Stimulated activated CD4-positive, alpha-beta T cell treated with anti-CD3 and anti-CD28 coated beads, Interleukin-4, amount 100 ng/mL, for 1 hour (primary cell): ENCODE results near the gene PREX1.

ENCODE experiments used
- DNase-seq: peaks from one replicate; pipeline ENCODE4 v3.0.0-alpha.2; 2020

PREX1 gene

GRCh38 chr20:48711696-48712464 is 115.9 kb downstream of the PREX1 start:
- DNase-seq = no peak

- DNase-seq = no peak
Observed at GRCh38 chr20:48711044-48711428, 116.8 kb downstream of the PREX1 start.

- no peak for DNase-seq
Observed at GRCh38 chr20:48710341-48711043, 117.3 kb downstream of the PREX1 start.

GRCh38 chr20:48709744-48710143 is 118.1 kb downstream of the PREX1 start:
- no peak for DNase-seq

- no peak for DNase-seq
Observed at GRCh38 chr20:48709058-48709691, 118.6 kb downstream of the PREX1 start.

- no peak for DNase-seq
Observed at GRCh38 chr20:48708630-48709029, 119.2 kb downstream of the PREX1 start.

- DNase-seq = no peak
Observed at GRCh38 chr20:48708116-48708515, 119.7 kb downstream of the PREX1 start.

GRCh38 chr20:48706710-48707365 is 121.0 kb downstream of the PREX1 start:
- no peak for DNase-seq

- no peak for DNase-seq
Observed at GRCh38 chr20:48706116-48706656, 121.6 kb downstream of the PREX1 start.

GRCh38 chr20:48705240-48706115 is 122.3 kb downstream of the PREX1 start:
- DNase-seq = no peak

- DNase-seq = no peak
Observed at GRCh38 chr20:48704761-48705160, 123.0 kb downstream of the PREX1 start.

- DNase-seq = no peak
Observed at GRCh38 chr20:48703511-48704219, 124.1 kb downstream of the PREX1 start.

GRCh38 chr20:48703107-48703506 is 124.7 kb downstream of the PREX1 start:
- DNase-seq = no peak

GRCh38 chr20:48702455-48702913 is 125.3 kb downstream of the PREX1 start:
- no peak for DNase-seq

GRCh38 chr20:48701702-48702101 is 126.1 kb downstream of the PREX1 start:
- DNase-seq = no peak

GRCh38 chr20:48698507-48699267 is 129.1 kb downstream of the PREX1 start:
- DNase-seq = no peak

- no peak for DNase-seq
Observed at GRCh38 chr20:48697845-48698491, 129.8 kb downstream of the PREX1 start.

- no peak for DNase-seq
Observed at GRCh38 chr20:48696671-48697070, 131.1 kb downstream of the PREX1 start.

- no peak for DNase-seq
Observed at GRCh38 chr20:48695738-48696137, 132.1 kb downstream of the PREX1 start.

- DNase-seq = no peak
Observed at GRCh38 chr20:48695255-48695654, 132.5 kb downstream of the PREX1 start.
